Sigmoid colon (tissue), 7 donors: ENCODE measurements around the gene ELF4. TPM values are rescaled to one million over a fixed set of nuclear protein-coding genes. Genes with fewer than 3 reads are reported as not detected.

Experiments
- DNase-seq: peaks from one replicate; pipeline ENCODE4 v3.0.0-alpha.2; 2019
- H3K27ac ChIP-seq, 4 donors: fragments of 200-600 bp; sonication (generic); one replicate each; pipeline ENCODE4 v1.5.1; 2016 to 2019; ENCODE audit warnings: mild to moderate bottlenecking in 1 of 4
- H3K27me3 ChIP-seq, 3 donors: fragments of 200-600 bp; sonication (generic); one replicate each; pipeline ENCODE4 v1.5.1; 2019; ENCODE audit warnings: mild to moderate bottlenecking in 1 of 3
- H3K36me3 ChIP-seq, 4 donors: fragments of 200-600 bp; sonication (generic); one replicate each; pipeline ENCODE4 v1.5.1; 2016 to 2019
- H3K4me1 ChIP-seq, 4 donors: fragments of 200-600 bp; sonication (generic); one replicate each; pipeline ENCODE4 v1.5.1; 2017 to 2019
- H3K4me3 ChIP-seq, 4 donors: fragments of 200-600 bp; sonication (generic); one replicate each; pipeline ENCODE4 v1.5.1; 2017 to 2019; ENCODE audit warnings: mild to moderate bottlenecking in 2 of 4, moderate library complexity in 1 of 4
- H3K9me3 ChIP-seq, 4 donors: fragments of 200-600 bp in 3 of 4; sonication (generic) in 3 of 4; one replicate each; pipeline versions ENCODE4 v1.5.1 to v1.6.1; 2013 to 2019
- EP300 ChIP-seq, 4 donors: sonication (generic); formaldehyde crosslinking; IDR thresholded peaks; one replicate each; pipeline ENCODE4 v1.6.1; 2017; ENCODE audit warnings: antibody characterized with exemption in 4 of 4
- POLR2A ChIP-seq, 2 donors: fragments of 450-650 bp; IDR thresholded peaks; one replicate each; pipeline ENCODE4 v1.6.1; 2016; ENCODE audit warnings: antibody characterized with exemption in 2 of 2, mild to moderate bottlenecking in 2 of 2, moderate library complexity in 2 of 2
- POLR2AphosphoS5 ChIP-seq, 4 donors: sonication (generic); formaldehyde crosslinking; IDR thresholded peaks; one replicate each; pipeline ENCODE4 v1.6.1; 2017; ENCODE audit warnings: antibody characterized with exemption in 4 of 4
- WGBS, 2 donors: extraction: QIAGEN DNeasy Blood & Tissue Kit; methylation state at CpG; one replicate each; pipeline ENCODE4 v1.1.7; 2013; 5-methylcytosine and 5-hydroxymethylcytosine counted together
- intact Hi-C: fragments of 100-400 bp; cut with DNase I; formaldehyde crosslinking; loops from one replicate; pipeline ENCODE4 v1.15.1; 2023
- polyA plus RNA-seq, 3 donors: library from polyadenylated mRNA; stranded (reverse); fragments of 200-250 nt; gene quantifications; one replicate each; pipeline ENCODE4 v1.2.3, GENCODE V29; 2013
- total RNA-seq, 4 donors: library from RNA; depleted of rRNA; stranded (reverse); fragments of >200 nt; gene quantifications; one replicate each; pipeline ENCODE4 v1.1.0, GENCODE V29; 2016
- TF ChIP-seq, protein P1 (sequence below), 4 experiments: fragments of 450-650 bp in 3 of 4; fragments of 200-600 bp in 1 of 4; IDR thresholded peaks; one replicate each; pipeline ENCODE4 v1.5.1; 2016 to 2019; ENCODE audit warnings: antibody characterized with exemption in 4 of 4, mild to moderate bottlenecking in 3 of 4, moderate library complexity in 2 of 4
- donor health status: healthy with polysubstance abuse.
- donor health status: Bipolar disorder and iron deficiency.
- donor health status: healthy.

Gene ELF4
- total and polyA plus RNA-seq, 7 donors: 4.6 to 25.9 (median 7.8) TPM

DNA sequence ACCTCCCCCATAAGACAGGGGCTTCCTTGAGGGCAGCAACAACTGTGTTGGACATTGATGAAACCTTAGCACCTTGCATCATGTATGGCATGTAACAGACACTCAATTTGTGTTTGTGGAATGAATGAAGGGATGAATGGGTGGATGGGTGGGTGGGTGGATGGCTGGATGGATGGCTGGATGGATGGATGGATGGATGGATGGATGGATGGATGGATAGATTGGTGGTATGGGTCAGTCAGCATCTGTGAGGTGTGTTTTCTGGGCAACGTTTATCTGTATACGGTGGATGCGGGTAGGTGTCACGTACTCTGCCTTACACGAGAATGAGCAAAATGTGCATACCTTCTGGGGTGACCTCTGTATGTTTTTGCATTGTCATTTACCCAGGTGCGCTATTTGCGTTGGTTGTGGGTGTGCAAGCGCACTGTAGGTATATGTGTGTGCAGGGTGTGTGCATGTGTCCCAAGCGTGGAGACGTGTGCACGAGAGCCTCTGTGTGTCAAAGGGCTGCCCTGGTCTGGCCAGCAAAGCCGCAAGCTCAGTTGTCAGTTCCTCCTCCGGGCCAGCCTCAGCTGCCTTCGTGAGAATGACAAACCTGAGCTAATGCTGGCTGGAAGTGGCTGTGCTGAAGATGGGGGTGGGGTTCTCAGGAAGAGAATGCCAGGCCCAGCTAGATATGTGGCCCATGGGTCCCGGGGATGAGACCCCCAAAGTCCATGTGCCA is 26.5 kb downstream of the ELF4 start:
- TF ChIP-seq, protein P1, sequence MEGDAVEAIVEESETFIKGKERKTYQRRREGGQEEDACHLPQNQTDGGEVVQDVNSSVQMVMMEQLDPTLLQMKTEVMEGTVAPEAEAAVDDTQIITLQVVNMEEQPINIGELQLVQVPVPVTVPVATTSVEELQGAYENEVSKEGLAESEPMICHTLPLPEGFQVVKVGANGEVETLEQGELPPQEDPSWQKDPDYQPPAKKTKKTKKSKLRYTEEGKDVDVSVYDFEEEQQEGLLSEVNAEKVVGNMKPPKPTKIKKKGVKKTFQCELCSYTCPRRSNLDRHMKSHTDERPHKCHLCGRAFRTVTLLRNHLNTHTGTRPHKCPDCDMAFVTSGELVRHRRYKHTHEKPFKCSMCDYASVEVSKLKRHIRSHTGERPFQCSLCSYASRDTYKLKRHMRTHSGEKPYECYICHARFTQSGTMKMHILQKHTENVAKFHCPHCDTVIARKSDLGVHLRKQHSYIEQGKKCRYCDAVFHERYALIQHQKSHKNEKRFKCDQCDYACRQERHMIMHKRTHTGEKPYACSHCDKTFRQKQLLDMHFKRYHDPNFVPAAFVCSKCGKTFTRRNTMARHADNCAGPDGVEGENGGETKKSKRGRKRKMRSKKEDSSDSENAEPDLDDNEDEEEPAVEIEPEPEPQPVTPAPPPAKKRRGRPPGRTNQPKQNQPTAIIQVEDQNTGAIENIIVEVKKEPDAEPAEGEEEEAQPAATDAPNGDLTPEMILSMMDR (IDR thresholded peaks at IDR 0.05): no peak
- TF ChIP-seq EP300 (IDR thresholded peaks at IDR 0.05) (no peak), POLR2A (IDR thresholded peaks at IDR 0.05) (no peak), POLR2AphosphoS5 (IDR thresholded peaks at IDR 0.05) (no peak)
- no peak for DNase-seq
- H3K27ac ChIP-seq: no peak overlapping the region
- no peaks in the 10 kb centered on the region for H3K9me3 ChIP-seq
- no peaks in the 10 kb centered on the region for H3K27me3 ChIP-seq
- H3K4me1 ChIP-seq: peaks cover 0 to 17% (median 8%) of the 10 kb centered on the region in 4 donors
- WGBS, 2 donors: 55 to 78% methylated on average over 15 of the region's 15 CpGs
- H3K4me3 ChIP-seq: no peak overlapping the region
- no peaks in the 10 kb centered on the region for H3K36me3 ChIP-seq
- intact Hi-C loops: loop anchor here (5.0 kb wide), 1 partner anchor 88 kb away; the partner anchor contains the start of gene RAB33A

- H3K9me3 ChIP-seq: no peaks in the 10 kb centered on the region
- TF ChIP-seq POLR2A (IDR thresholded peaks at IDR 0.05): no peak
- no peak for TF ChIP-seq POLR2AphosphoS5 (IDR thresholded peaks at IDR 0.05)
- TF ChIP-seq, protein P1 (IDR thresholded peaks at IDR 0.05): no peak
- TF ChIP-seq EP300 (IDR thresholded peaks at IDR 0.05): no peak
- H3K27me3 ChIP-seq: no peaks in the 10 kb centered on the region
- H3K4me1 ChIP-seq: peaks cover 0 to 17% (median 8%) of the 10 kb centered on the region in 4 donors
- 41 to 73% methylated on average over 7 of the region's 7 CpGs for WGBS, 2 donors
- H3K4me3 ChIP-seq: no peak overlapping the region
- intact Hi-C loops: loop anchor here (5.0 kb wide), 1 partner anchor 89 kb away; the partner anchor contains the start of gene RAB33A
- no peaks in the 10 kb centered on the region for H3K36me3 ChIP-seq
- DNase-seq: no peak
- peak overlapping the region in 2 of 4 donors; percentile 37 to 52 for H3K27ac ChIP-seq
Observed at GRCh38 chrX:130083107-130083490, 27.2 kb downstream of the ELF4 start.

DNA sequence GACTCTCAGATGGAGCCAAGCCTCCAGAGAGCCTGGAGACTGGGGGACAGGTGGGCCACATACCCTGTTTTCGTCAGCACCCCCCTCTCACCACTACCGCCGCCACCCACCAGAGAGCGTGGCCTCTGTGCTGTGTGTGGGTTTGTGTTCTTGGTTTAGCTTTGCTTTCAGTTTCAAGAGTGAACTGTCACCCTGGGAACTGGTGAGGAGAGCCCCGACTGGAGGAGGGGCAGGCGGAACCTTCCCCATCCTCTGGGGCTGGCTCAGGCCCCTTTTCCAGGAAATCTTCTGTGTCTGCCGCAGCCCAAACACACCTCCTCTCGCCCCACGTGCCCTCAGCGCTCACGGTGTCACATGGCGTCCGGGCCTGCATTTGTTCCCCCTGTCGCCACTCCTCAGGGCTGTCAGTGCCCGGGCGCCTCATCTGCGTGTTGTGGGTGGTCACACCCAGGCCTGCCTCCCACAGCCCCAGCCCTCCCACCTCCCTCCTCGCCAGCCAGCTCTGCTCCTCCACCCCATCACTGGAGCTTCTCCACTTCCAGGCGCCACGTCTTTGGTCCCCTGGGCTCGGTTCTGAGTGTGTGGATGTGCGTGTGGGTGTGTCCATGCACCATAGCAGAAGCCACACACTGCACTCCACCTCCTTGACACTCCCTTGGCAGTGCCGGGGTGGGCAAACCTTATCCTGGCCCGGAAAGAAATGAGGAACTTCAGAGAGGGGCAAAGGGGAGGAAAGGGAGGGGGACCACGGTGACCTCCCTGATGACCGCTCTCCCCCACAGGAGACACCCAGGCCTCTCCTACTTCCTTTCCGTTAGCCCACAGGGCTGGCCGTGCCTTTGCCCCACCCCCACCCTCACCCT is 27.8 kb downstream of the ELF4 start:
- H3K4me3 ChIP-seq: no peak overlapping the region
- no peaks in the 10 kb centered on the region for H3K27me3 ChIP-seq
- H3K4me1 ChIP-seq: peaks cover 0 to 17% (median 8%) of the 10 kb centered on the region in 4 donors
- peak overlapping the region; percentile 17 to 52 (median 34) for H3K27ac ChIP-seq
- no peaks in the 10 kb centered on the region for H3K9me3 ChIP-seq
- intact Hi-C loops: loop anchor here (5.0 kb wide), 1 partner anchor 90 kb away; the partner anchor contains the start of gene RAB33A
- no peaks in the 10 kb centered on the region for H3K36me3 ChIP-seq
- DNase-seq: peak; percentile 72
- no peak for TF ChIP-seq POLR2A (IDR thresholded peaks at IDR 0.05)
- TF ChIP-seq, protein P1 (IDR thresholded peaks at IDR 0.05): no peak
- no peak for TF ChIP-seq EP300 (IDR thresholded peaks at IDR 0.05)
- TF ChIP-seq POLR2AphosphoS5 (IDR thresholded peaks at IDR 0.05): no peak
- WGBS, 2 donors: 10 to 68% methylated on average over 28 of the region's 28 CpGs

- intact Hi-C loops: loop anchor here (2.0 to 5.0 kb wide), 2 partner anchors 39 to 91 kb away; partner anchors contain the start of gene RAB33A
- no peaks in the 10 kb centered on the region for H3K9me3 ChIP-seq
- H3K27ac ChIP-seq: peak overlapping the region; percentile 17 to 52 (median 34)
- H3K4me1 ChIP-seq: peaks cover 0 to 17% (median 8%) of the 10 kb centered on the region in 4 donors
- H3K4me3 ChIP-seq: no peak overlapping the region
- no peaks in the 10 kb centered on the region for H3K36me3 ChIP-seq
- no peak for DNase-seq
- 49 to 74% methylated on average over 12 of the region's 12 CpGs for WGBS, 2 donors
- H3K27me3 ChIP-seq: no peaks in the 10 kb centered on the region
- no peak for TF ChIP-seq POLR2AphosphoS5 (IDR thresholded peaks at IDR 0.05)
- TF ChIP-seq EP300 (IDR thresholded peaks at IDR 0.05): no peak
Observed at GRCh38 chrX:130081421-130082045, 28.8 kb downstream of the ELF4 start.
